NCI-H82 (cell line): ENCODE data around the gene C3orf18.
"Not testable (repeated sequence)": the region's sequence is repeated elsewhere in the genome, so short reads cannot be mapped to it uniquely, and the experiment has no call there.

Source experiments
- DNase-seq: peaks from one replicate; lab custom pipeline; 2025; lab: John Stamatoyannopoulos, UW

C3orf18 gene

DNA sequence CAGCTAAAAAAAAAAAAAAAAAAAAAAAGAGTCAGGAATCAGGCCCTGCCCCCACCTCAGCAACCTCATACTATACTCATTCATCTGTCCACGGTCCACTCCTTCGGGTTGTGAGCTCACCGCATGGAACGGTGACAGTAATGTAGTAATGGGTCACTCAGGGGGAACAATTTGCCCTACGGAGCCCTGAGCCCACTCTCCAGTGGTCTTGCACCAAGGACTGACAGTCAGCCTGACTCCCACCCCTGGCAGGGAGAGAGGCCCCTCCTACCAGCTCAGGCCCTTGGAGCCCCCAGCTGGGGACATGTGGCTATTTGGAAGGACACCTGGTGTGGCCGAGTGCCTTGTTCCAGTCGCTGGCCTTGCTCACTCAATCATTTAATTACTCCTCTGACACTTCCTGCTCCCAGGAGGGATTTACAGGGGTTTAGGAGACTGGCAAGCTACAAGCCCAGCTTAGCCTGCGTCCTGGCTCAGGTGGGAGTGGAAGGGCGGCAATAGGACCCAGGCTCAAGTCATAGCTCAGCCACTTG lies 44.2 kb downstream of the C3orf18 start:
- DNase-seq = peak; percentile 97

DNA sequence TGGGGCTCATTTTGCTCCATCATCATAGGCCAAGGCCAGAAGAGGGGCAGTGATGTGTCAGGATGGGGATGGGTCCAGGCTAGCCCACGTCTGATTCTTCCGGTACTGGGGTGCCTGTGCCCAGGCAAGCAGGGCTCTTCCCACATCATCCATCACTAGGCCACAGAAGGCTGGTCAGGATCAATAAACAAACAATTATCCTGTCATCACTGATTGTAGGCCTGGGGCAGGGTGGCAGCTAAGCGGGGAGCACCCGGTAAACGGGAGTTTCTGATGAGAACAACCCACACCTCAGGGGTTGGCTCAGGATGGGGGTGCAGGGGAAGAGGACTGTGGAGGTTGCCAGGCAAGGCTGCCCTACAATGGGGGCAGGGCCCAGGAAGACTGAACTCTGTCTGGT lies 46.0 kb downstream of the C3orf18 start:
- no peak for DNase-seq

DNA sequence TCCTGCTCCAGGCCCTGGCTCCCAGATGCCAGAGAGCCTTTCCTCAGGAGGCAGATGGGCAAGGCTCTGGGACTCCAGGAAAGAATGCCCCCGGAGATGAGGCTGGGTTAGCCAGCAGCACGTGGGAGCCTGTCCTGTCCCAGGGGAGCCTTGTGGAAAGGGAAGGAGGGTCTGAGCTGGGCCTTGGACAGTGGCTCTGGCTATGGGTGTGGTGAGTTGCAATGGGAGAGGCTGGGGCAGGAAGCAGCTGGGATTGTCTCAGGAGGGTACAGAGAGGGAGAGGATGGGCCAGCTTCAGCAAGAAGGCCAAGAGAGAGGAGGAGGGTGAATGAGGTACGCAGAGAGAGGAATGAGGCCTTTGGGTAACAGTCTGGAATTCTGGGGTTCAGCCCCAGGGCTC lies 46.7 kb downstream of the C3orf18 start:
- peak; percentile 59 for DNase-seq

DNA sequence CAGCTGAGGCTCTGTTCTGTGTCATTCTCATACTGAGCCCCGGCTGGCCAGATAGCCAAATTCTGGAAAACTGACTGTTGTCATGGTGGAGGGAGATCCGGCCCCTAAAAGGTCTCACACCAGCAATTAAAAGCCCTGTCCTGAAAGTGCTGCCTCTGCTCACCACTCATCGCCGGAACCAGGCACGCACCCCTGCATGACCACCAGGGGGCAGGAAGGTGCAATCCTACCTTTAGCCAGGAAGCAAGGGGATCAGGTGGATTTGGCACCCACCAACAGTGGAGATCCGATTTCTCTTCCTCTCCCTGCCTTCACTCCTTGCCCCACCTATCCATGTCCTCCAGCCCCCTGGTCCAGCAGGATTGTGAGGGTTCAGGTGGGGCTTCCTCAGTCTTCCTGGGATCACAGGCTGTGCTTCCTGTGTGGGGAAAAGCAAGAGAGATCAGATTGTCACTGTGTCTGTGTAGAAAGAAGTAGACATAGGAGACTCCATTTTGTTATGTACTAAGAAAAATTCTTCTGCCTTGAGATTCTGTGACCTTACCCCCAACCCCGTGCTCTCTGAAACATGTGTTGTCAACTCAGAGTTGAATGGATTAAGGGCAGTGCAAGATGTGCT lies 48.0 kb downstream of the C3orf18 start:
- peak; percentile 91 for DNase-seq

DNA sequence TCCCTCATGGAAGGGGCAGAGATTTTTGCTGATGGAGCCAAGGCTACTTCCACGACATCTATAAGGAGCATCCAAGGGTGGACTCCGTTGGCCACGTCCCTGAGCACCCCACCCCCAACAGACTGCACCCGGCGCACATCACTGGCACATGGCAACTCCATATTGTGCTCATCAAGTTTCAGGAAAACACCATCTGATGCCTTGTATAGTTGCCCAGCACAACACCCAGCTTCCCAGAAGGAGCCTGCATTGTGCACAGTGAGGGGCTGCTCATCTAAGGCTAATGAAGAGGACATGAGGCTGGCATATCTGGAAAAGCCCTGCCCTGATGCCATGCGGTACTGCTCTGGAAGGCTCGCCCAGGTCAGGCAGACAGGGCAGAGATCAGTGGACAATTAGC lies 49.1 kb downstream of the C3orf18 start:
- DNase-seq = no peak

DNA sequence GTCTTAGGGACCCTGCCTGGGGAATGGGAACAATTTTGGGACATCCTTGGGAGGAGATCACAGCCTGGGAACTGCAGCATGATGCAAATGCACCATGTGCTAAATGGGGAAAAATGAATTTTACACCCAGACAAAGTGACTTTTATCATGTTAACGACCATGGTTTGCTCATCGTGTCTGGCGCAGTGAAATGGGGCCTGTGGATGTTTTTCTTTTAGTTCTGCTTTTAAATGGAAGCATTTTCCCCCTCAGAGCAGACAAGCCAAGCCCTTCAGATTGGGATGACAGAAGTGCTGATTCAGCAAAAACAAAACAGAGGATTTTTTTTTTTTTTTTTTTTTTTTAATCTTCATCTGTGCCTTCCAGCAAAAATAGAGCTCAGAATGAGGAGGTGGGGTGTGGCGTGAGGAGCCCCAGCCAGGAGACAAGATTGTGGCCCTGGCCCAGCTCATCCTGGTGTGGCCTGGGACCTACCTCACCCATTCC lies 49.8 kb downstream of the C3orf18 start:
- DNase-seq = no peak

DNA sequence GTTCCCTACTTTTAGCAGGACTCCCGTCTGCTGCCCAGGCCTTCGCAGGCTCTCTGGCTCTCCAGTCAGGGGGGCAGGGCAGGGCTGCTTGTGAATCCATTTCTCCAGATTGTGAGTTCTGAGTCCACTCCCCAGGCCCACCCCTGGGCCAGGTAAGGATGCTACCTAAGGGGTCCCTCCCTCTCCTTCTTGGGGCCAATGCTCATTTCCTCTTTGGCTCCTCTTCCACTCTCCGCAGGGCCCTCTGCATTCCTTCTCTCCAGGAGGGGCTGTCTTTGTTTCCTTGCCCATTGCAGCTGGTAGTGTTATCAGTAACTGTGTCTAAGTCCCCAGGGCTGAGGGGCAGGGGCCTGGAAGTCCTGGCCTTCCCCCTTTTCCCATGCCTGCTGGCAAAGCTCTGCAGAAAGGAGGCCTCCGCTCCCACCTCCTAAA lies 51.1 kb downstream of the C3orf18 start:
- DNase-seq = peak; percentile 74

DNA sequence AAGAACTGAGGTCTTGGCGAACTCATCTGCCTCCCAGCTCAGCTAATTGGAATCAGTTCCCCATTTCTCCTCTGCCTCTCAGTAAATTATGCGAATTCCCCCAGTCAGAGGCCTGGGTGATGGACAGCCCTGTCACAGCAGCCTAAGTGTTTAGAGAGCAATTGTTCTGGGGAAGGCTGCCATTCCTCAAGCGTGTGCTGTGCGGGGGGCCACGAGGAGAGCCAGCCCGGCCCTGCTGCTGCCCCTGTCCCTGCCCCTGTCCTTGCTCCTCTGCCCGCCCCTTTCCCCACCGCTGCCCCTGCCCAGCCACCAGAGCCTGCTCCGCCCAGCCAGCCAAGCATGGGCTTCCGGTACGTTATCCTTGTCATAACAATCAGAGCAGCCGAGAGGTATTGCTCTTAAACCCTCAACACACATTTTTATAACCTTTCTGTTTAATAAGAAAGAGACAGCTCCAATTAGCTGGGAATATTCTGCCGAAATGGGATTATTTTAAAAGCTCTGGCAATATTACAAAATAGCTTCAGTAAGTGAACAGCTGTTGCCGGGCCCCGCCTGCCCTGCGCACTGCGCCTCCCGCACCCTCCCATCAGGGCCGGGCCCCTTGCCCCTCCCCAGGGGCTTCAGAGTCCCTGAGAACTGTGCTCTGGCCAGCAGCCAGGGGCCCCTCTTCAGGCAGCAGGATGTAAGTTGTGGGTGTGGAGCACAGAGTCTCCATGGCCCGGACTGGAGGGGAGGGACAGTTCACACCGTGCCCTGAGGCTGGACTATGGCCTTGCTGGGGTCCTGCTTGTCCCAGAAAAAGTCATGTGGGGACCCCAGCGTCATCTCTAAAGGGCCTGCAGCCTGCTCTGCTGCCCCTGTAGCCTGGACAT lies 51.7 kb downstream of the C3orf18 start:
- peak; percentile 93 for DNase-seq

DNA sequence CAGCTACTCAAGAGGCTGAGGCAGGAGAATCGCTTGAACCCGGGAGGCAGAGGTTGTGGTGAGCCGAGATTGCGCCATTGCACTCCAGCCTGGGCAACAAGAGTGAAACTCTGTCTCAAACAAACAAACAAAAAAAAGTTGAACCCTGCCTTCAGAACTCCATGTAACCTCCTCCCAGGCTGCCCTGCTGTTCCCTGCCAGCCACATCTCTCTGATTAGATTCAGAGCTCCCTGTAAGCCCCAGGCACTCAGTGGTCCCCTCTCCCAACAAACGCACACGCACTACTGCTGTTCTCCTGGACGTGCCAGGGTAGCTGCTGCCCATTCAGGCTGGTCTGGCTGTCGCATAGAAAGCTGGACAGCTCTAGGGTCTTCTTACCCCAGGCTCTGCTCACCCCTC lies 54.6 kb downstream of the C3orf18 start:
- not testable (repeated sequence) for DNase-seq

DNA sequence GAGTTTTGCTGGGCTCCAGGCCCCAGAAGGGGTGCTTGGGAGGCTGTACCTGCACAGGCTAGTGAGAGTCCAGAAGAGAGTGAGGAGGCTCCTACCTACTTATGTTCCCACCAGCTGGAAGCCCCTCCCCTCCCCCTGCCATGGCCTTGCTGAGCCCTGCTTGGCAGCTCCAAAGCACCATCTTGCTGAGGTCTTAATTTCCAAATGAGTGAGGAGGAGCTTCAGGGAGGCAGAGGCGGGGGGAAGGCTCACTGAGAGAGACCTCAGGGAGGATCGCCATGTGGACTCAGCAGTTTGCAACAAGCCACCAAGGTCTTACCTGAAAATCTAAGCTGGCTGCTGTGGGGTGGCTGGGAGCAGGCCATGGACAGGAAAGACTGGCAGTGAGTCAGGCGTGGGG lies 55.4 kb downstream of the C3orf18 start:
- DNase-seq = peak; percentile 89

DNA sequence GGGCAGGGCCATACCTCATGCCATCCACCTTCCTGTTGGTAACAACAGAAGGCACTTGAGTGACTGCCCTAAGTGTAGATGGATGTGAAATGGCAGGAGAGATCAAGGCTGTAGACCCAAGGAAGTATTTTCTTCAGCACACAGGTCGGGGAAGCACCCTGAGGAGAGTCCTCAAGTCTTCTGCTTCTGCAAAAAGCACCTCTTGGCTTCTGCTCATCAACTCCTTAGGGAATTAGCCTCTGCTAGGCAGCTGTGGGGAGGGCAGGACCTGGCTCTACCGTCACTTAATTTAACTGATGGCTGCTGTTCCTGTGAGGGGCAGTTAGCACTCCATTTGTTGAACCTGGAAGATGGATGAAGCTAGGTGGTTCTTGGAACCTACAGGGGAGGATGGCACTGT lies 57.2 kb downstream of the C3orf18 start:
- no peak for DNase-seq

DNA sequence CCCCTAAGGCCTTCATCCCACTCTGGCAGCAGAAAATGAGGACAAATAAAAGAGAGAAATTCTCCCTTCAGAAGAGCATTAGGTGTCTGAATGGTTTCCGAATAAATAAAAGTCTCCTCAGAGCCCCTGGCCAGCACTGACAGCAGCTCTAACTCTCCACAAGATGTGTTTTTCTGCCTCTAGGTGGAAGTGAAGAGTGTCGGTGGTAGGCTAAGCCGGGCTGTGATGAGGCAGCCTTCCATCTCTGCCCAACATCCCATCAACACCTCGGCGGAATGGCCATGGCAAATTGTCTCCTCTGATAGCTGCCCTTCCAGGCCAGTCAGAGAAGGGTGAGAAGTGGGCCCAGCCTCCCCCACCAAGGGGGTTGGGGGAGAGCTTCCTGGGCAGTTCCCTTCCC lies 57.8 kb downstream of the C3orf18 start:
- no peak for DNase-seq

DNA sequence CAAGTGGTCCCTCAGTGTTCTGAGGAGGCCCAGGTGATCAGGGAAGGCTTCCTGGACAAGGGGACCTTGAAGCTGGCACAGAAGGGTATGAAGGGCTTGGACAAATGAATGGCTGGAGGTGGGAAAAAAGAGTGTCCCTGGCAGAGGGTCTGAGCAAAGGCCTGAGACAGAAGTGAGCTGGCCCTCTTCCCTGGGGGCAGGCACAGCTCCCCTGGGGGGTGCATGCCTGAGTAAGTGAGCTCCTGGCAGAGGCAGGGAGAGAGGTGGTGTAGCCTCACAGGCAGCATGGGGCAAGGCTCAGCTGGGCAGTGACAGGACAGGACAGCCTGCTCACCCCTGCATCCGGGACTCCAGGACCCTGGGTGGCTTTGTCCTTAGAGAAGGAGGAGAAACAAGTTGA lies 58.7 kb downstream of the C3orf18 start:
- DNase-seq = no peak
